Activated CD4-positive, CD25-positive, alpha-beta regulatory T cell treated with anti-CD3 and anti-CD28 coated beads, Interleukin-2, amount 50 U/mL, for 24 hours (primary cell): ENCODE results near the gene RPS2.
A peak's percentile ranks its signal among the peaks of the same experiment; 100 is the strongest.

Experiments
- ATAC-seq, 2 donors: fragments of 150-1000 bp; cut with Tn5 transposase; one replicate each; pipeline ENCODE4 v1.10.0; 2021; ENCODE audit warnings: mild to moderate bottlenecking in 1 of 2, moderate library complexity in 1 of 2

RPS2 gene

DNA sequence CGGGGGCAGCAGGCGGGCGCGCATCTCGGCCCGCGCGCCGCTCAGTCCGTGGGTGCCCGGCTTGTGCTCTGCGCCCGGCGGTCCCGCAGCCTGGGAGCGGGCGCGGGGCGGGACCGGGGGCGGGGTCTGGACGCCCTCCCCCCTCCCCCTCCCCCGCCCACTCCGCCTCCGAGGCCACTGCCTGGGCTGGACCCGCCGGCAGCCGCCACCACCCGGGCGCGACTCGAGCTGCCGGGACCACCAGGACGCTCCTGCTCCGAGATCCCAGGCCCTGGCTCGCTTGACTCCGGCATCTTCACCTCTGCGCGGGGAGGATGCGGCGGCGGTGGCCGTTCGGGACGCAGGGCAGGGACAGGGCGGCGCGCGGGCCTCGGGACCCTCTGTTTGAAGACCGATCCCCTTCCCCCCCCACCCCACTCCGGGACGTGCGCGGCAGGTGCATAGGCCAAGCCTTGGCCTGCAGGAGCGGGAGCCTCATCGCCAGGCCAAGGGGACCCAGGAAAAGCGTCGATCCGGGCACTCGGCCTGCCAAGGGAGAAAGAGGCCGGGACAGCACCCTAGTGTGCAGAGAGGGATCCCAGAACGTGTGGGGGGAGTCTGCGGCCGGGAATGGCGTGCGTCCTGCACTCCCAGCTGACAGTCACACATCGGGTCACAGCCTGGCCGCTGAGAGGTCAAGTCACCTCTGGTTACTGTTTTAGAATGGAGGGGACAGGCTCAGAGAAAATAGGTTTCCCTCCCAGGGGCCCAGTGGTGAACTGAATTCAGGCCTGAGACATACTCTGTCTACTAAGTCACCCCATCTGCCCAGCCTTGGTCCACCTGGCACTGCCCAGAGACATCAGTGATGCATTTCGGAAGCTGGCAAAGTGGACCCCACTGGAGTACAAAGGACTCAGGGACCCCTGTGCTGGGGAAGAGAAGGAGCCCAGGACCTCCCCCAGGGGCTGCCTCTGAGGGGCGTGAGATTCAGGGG is 46.0 kb downstream of the RPS2 start, which contains the start of gene HS3ST6:
TSS of gene HS3ST6 (minus strand) at position 65 of the 976 bp plus-strand sequence. CDS start 92 bp downstream, outside the sequence.
- peak in 1 of 2 donors; percentile 17 for ATAC-seq

GRCh38 chr16:1917665-1918350 is 46.8 kb downstream of the RPS2 start:
- ATAC-seq, result no peak

- no peak for ATAC-seq
These were observed 47.5 kb downstream of the RPS2 start for GRCh38 chr16:1917056-1917664.

- no peak for ATAC-seq
These were observed 48.0 kb downstream of the RPS2 start for GRCh38 chr16:1916640-1916990.

DNA sequence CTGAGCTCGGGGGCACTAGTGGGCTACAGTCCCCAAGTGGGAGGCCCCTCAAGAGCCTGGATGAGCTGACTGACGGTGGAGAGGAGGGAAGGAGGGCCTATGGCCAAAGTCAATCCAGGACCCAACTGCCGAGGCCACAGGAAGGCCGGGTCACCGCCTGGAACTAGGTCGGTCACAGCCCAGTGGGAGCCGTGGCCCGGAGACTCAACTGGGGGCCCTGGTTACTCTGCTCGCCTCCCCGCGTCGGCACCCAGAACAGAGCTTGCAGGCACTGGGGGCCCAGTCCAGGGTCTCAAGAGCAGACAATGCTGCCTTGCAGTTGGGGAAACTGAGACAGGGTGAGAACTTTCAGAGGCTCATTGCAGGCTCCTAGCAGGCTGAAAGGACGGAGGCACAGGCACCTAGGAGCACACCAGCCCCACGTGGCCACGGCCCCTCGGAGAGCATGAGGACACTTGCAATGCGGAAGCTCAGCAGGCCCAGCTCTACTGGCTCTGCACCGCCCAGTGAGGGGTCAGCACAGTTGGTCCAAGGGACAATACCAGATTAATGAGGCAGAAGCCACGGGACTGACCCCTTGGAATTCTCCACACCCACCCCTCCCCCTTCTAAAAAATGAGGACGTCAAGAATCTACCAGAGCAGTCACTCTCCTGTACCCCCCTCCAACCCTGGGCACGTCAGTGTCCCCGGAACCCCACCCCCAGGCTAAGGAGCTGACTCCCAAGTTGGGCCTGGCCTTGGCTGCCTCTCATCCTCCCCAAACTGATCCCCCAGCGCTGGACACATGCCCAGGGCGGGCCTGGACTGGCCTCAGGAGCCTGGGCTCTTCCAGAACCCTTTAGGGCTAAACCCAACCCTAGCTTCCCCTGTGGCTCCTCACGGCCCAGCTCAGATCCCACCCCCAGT is 48.6 kb downstream of the RPS2 start:
- ATAC-seq, result no peak

- ATAC-seq, result no peak
These were observed 49.6 kb downstream of the RPS2 start for GRCh38 chr16:1914988-1915387.

DNA sequence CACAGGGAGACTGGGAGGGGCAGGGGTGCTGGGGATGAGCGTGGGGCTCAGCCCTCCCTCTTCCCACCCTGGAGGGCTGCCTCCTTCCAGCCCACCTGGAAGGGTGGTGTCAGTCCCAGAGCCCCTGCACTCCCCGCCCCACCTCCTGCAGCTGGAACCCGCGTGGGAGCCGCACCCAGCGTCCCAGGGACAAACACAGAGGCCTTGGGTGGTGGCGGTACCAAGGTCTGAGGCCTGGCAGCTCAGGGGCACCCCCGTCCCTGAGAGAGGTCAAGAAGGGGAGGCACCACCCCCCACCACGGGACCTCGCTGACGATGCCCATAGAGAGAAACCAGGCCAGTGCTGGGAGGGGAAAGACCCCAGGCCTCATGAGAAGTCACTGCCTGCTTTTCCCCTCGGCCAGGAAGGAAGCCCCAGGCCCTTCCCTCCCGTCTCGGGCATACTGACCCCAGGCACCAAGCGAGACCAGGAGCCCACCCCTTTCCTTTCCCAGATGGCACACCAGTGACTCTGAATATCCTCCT is 50.5 kb downstream of the RPS2 start:
- no peak for ATAC-seq

DNA sequence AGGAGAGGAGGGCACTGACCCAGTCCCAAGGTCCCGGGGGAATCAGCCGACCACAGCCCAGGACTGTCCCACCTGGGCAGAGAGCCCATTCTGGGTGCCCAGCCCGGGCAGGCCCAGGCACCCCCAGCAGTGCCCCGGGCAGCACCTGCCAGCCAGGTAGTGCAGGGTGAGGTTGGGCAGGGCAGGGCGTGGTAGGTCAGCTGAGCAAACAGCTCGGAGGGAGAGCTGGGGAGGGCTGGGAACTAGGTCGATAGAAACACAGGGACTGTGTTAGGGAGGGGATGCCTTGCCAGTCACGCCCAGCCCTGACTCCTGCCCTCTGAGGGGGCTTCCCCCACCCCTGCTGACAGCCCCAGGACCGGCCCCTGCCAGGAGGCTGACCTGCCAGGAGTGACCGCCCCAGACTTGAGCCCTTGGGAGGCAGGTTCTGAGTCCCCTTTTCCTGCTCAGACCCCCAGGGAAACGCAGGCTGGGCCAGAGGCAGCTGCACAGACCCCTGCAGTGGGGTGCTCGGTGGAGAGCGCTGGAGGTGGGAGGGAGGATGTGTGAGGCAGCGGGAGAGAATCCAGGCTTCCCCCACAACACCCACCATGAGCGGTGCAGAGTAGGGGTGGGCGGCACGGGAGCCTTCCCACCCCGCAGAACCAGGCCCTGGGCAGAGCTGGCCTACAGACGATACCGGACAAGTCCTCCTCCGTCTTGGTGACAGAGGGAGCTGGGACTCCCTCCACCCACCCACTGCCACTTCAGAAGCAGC is 51.1 kb downstream of the RPS2 start:
- no peak for ATAC-seq

GRCh38 chr16:1912215-1912543 is 52.4 kb downstream of the RPS2 start:
- no peak for ATAC-seq
